MM.1S (cell line): Measurements from ENCODE around the gene TENM4.

Source experiments
- DNase-seq: peaks from one replicate; pipeline ENCODE4 v3.0.0-alpha.2; 2015
- H2AFZ ChIP-seq: fragments of 300-600 bp; sonication (generic); 2 replicates; pipeline ENCODE4 v1.6.0; 2016; ENCODE audit warnings: antibody characterized with exemption, low read length
- H3F3A ChIP-seq: fragments of 300-600 bp; sonication (generic); 2 replicates; pipeline ENCODE4 v1.6.1; 2016; ENCODE audit warnings: mild to moderate bottlenecking, antibody characterized with exemption, low read length, moderate library complexity, mixed read lengths; ENCODE audit not compliant: insufficient read depth
- H3K27ac ChIP-seq: fragments of 300-600 bp; sonication (generic); 2 replicates; pipeline ENCODE4 v1.5.1; 2016; ENCODE audit warnings: mild to moderate bottlenecking, low read length
- H3K27me3 ChIP-seq: fragments of 300-600 bp; sonication (generic); replicated peaks from 2 replicates; pipeline ENCODE4 v1.6.0; 2016; ENCODE audit warnings: low read length; ENCODE audit not compliant: insufficient read depth
- H3K36me3 ChIP-seq: fragments of 300-600 bp; sonication (generic); replicated peaks from 2 replicates; pipeline ENCODE4 v1.6.1; 2016; ENCODE audit warnings: mild to moderate bottlenecking, low read length, mixed read lengths; ENCODE audit not compliant: insufficient read depth
- H3K4me1 ChIP-seq: fragments of 300-600 bp; sonication (generic); 2 replicates; pipeline ENCODE4 v1.6.1; 2016; ENCODE audit warnings: low read length, mixed read lengths
- H3K4me2 ChIP-seq: fragments of 300-600 bp; sonication (generic); 2 replicates; pipeline ENCODE4 v1.6.0; 2016; ENCODE audit warnings: low read depth, low read length
- H3K4me3 ChIP-seq: fragments of 300-600 bp; sonication (generic); 2 replicates; pipeline ENCODE4 v1.5.1; 2016; ENCODE audit warnings: low read length, mixed read lengths
- H3K79me2 ChIP-seq: fragments of 300-600 bp; sonication (generic); 2 replicates; pipeline ENCODE4 v1.6.1; 2016; ENCODE audit warnings: mixed run types, low read length, mixed read lengths
- H3K9ac ChIP-seq: fragments of 300-600 bp; sonication (generic); 2 replicates; pipeline ENCODE4 v1.6.1; 2016; ENCODE audit warnings: low read length, mixed read lengths
- H3K9me2 ChIP-seq: fragments of 300-600 bp; sonication (generic); replicated peaks from 2 replicates; pipeline ENCODE4 v1.6.1; 2016; ENCODE audit warnings: mild to moderate bottlenecking, low read length, mixed read lengths; ENCODE audit not compliant: insufficient read depth
- H3K9me3 ChIP-seq: fragments of 300-600 bp; sonication (generic); replicated peaks from 2 replicates; pipeline ENCODE4 v1.6.1; 2016; ENCODE audit warnings: mild to moderate bottlenecking, low read length, mixed read lengths; ENCODE audit not compliant: insufficient read depth
- H4K20me1 ChIP-seq: fragments of 300-600 bp; sonication (generic); 2 replicates; pipeline ENCODE4 v1.6.1; 2016; ENCODE audit warnings: mild to moderate bottlenecking, low read length, moderate library complexity, mixed read lengths; ENCODE audit not compliant: insufficient read depth
- EZH2 ChIP-seq: fragments of 300-600 bp; sonication (generic); optimal IDR thresholded peaks from 2 replicates; pipeline ENCODE3; 2017; ENCODE audit warnings: low read depth, mild to moderate bottlenecking, antibody characterized with exemption, low read length, mixed read lengths
- EZH2phosphoT487 ChIP-seq: fragments of 300-600 bp; sonication (generic); IDR thresholded peaks from 2 replicates; pipeline ENCODE4 v1.6.1; 2018; ENCODE audit warnings: antibody characterized with exemption, low read length
- TF ChIP-seq, protein P1 (sequence below): fragments of 300-600 bp; sonication (generic); IDR thresholded peaks from 2 replicates; pipeline ENCODE4 v1.5.1; 2016; ENCODE audit warnings: antibody characterized with exemption, low read length, mixed read lengths

Gene TENM4

DNA sequence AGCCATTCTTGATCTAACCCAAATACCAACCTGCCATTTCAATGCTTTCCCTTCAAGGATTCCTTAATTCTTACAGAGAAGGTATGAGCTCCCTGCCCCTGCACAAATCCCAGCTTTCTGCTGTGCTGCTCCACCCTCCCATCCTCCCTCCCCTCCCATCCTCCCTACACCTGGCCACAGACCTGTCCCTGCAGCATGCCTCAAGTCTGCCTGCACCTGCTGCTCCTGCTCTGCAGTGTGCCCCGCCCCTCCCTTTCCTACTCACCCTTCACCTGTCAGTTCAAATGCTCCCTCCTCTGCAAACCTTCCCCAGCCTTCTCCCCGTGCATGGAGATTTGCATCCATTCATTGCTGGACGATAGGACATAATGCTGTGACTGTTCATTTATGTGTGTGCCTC is 726.3 kb downstream of the TENM4 start:
- DNase-seq, result no peak
- H3K4me1 ChIP-seq, result no peaks in the 10 kb centered on the region
- TF ChIP-seq EZH2, result no peak
- TF ChIP-seq EZH2phosphoT487, result no peak
- TF ChIP-seq, protein P1, sequence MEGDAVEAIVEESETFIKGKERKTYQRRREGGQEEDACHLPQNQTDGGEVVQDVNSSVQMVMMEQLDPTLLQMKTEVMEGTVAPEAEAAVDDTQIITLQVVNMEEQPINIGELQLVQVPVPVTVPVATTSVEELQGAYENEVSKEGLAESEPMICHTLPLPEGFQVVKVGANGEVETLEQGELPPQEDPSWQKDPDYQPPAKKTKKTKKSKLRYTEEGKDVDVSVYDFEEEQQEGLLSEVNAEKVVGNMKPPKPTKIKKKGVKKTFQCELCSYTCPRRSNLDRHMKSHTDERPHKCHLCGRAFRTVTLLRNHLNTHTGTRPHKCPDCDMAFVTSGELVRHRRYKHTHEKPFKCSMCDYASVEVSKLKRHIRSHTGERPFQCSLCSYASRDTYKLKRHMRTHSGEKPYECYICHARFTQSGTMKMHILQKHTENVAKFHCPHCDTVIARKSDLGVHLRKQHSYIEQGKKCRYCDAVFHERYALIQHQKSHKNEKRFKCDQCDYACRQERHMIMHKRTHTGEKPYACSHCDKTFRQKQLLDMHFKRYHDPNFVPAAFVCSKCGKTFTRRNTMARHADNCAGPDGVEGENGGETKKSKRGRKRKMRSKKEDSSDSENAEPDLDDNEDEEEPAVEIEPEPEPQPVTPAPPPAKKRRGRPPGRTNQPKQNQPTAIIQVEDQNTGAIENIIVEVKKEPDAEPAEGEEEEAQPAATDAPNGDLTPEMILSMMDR, result no peak

DNA sequence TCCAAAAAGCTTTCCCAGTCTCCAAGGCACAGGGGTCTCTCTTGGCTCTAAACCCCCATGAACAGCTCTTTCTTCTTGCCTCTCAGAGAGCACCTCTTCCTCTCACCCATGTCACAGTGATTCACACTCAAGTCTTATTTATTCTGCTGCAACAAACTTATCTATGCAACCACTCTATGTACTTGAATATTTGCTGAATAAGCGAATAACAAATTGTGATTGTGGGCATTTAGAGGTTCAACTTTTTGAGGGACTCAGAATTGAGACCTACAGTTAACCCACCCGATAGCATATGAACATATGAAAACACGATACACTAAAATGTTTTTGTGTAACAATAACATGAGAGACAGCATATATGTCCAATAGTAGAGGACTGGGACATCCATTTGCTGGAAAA is 729.1 kb downstream of the TENM4 start:
- DNase-seq, result no peak
- Histone ChIP-seq H3F3A (no peaks in the 10 kb centered on the region), H3K9me3 (no peaks in the 10 kb centered on the region), H3K79me2 (no peaks in the 10 kb centered on the region), H3K4me1 (no peaks in the 10 kb centered on the region), H3K27ac (no peak overlapping the region), H3K9me2 (no peaks in the 10 kb centered on the region), H4K20me1 (no peaks in the 10 kb centered on the region), H2AFZ (no peak overlapping the region), H3K36me3 (no peaks in the 10 kb centered on the region), H3K27me3 (no peaks in the 10 kb centered on the region), H3K9ac (no peak overlapping the region), H3K4me3 (no peak overlapping the region), H3K4me2 (no peak overlapping the region)
- no peak for TF ChIP-seq EZH2phosphoT487
- TF ChIP-seq, protein P1, result no peak
- no peak for TF ChIP-seq EZH2

More for the DNA sequence above, 726.3 kb downstream of the TENM4 start:
- Histone ChIP-seq H3F3A (no peaks in the 10 kb centered on the region), H3K9me3 (no peaks in the 10 kb centered on the region), H2AFZ (no peak overlapping the region), H4K20me1 (no peaks in the 10 kb centered on the region), H3K36me3 (no peaks in the 10 kb centered on the region), H3K27me3 (no peaks in the 10 kb centered on the region), H3K27ac (no peak overlapping the region), H3K4me3 (no peak overlapping the region), H3K79me2 (no peaks in the 10 kb centered on the region), H3K9me2 (no peaks in the 10 kb centered on the region), H3K9ac (no peak overlapping the region), H3K4me2 (no peak overlapping the region)

DNA sequence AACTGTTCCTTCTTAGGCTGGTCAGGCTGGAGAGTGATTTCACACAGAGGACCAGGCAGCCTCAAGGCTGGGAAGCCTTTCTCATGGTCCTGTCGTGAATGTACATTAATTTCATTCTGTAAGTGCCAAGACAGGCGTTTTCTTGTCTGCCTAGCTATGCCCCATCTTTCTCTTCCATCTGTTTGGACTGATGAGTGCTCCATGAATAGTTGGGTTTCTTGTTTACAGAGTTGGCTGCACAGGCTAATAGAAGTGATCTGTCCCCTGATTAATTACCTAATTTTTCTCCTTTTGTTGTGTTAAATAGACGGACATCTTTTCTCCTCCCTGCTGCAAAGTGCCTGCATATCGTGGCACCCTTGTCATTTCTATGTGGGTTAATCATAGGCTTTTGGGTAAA is 730.4 kb downstream of the TENM4 start:
- H3F3A ChIP-seq, result no peaks in the 10 kb centered on the region
- H3K79me2 ChIP-seq, result no peaks in the 10 kb centered on the region
- no peak overlapping the region for H3K4me2 ChIP-seq
- H2AFZ ChIP-seq, result no peak overlapping the region
- DNase-seq, result no peak
- H3K4me3 ChIP-seq, result no peak overlapping the region
- H3K9ac ChIP-seq, result no peak overlapping the region
- H3K36me3 ChIP-seq, result no peaks in the 10 kb centered on the region
- no peak overlapping the region for H3K27ac ChIP-seq
- no peaks in the 10 kb centered on the region for H4K20me1 ChIP-seq
- H3K9me3 ChIP-seq, result no peaks in the 10 kb centered on the region
- TF ChIP-seq EZH2phosphoT487, result no peak
- TF ChIP-seq EZH2, result no peak
- TF ChIP-seq, protein P1, result no peak
- H3K9me2 ChIP-seq, result no peaks in the 10 kb centered on the region
- H3K27me3 ChIP-seq, result no peaks in the 10 kb centered on the region
- no peaks in the 10 kb centered on the region for H3K4me1 ChIP-seq
